B cell (primary cell): ENCODE results near the gene LCOR.

ENCODE experiments used
- CTCF ChIP-seq: fragments of 200-600 bp; IDR thresholded peaks from one replicate; pipeline ENCODE4 v1.8.0; 2022; ENCODE audit warnings: antibody characterized with exemption, mild to moderate bottlenecking
- EZH2 ChIP-seq: IDR thresholded peaks from 2 replicates; pipeline ENCODE4 v1.6.1; 2012; ENCODE audit warnings: borderline replicate concordance, low read depth, mild to moderate bottlenecking, moderate library complexity, low read length; ENCODE audit not compliant: insufficient read depth, poor library complexity, severe bottlenecking

GRCh38 chr10:96880575-96880974 is 48.5 kb downstream of the LCOR start:
- TF ChIP-seq CTCF (no peak), EZH2 (no peak)
